GM21447 (cell line): ENCODE data around the gene USP4.
"Not testable (repeated sequence)": the region's sequence is repeated elsewhere in the genome, so short reads cannot be mapped to it uniquely, and the experiment has no call there.

Experiments
- ATAC-seq: cut with Tn5 transposase; IDR thresholded peaks from one replicate; pipeline ENCODE4 v1.9.1; 2021; ENCODE audit not compliant: unreplicated experiment

The USP4 gene

GRCh38 chr3:49339941-49340800 lies at the start of gene USP4:
Gene USP4, minus strand, starts transcription at chr3:49340053. Its CDS starts 29 bp downstream, at chr3:49340024.
- ATAC-seq = peak; percentile 75

- no peak for ATAC-seq
Observed at GRCh38 chr3:49389297-49389696, 49.4 kb upstream of the USP4 start.

- ATAC-seq = no peak
Observed at GRCh38 chr3:49388289-49388820, 48.5 kb upstream of the USP4 start.

- ATAC-seq = no peak
Observed at GRCh38 chr3:49387721-49388120, 47.9 kb upstream of the USP4 start.

- no peak for ATAC-seq
Observed at GRCh38 chr3:49386056-49386756, 46.4 kb upstream of the USP4 start.

- ATAC-seq = no peak
Observed at GRCh38 chr3:49385617-49386016, 45.8 kb upstream of the USP4 start.

- no peak for ATAC-seq
Observed at GRCh38 chr3:49383387-49383786, 43.5 kb upstream of the USP4 start.

- ATAC-seq = no peak
Observed at GRCh38 chr3:49378249-49378895, 38.5 kb upstream of the USP4 start.

GRCh38 chr3:49377483-49377882 lies 37.6 kb upstream of the USP4 start:
- ATAC-seq = no peak

- no peak for ATAC-seq
Observed at GRCh38 chr3:49371946-49372345, 32.1 kb upstream of the USP4 start.

- no peak for ATAC-seq
Observed at GRCh38 chr3:49370585-49371290, 30.9 kb upstream of the USP4 start.

GRCh38 chr3:49362561-49362960 lies 22.7 kb upstream of the USP4 start:
- ATAC-seq = no peak

GRCh38 chr3:49359623-49360022 lies 19.8 kb upstream of the USP4 start:
- no peak for ATAC-seq

- peak; percentile 12 for ATAC-seq
Observed at GRCh38 chr3:49358884-49359225, 19.0 kb upstream of the USP4 start.

- ATAC-seq = peak; percentile 86
Observed at GRCh38 chr3:49358217-49358883, 18.5 kb upstream of the USP4 start, which contains the start of gene GPX1. Gene GPX1, minus strand, starts transcription at chr3:49358353. Its CDS starts 75 bp downstream, at chr3:49358278.

- ATAC-seq = peak; percentile 15
Observed at GRCh38 chr3:49357443-49358216, 17.8 kb upstream of the USP4 start.

GRCh38 chr3:49357095-49357442 lies 17.2 kb upstream of the USP4 start:
- ATAC-seq = not testable (repeated sequence)

- no peak for ATAC-seq
Observed at GRCh38 chr3:49352890-49353421, 13.1 kb upstream of the USP4 start.

GRCh38 chr3:49352281-49352680 lies 12.4 kb upstream of the USP4 start:
- no peak for ATAC-seq
